ENCODE measurements around the gene CLDN14.

CLDN14 gene

GRCh38 chr21:36428761-36429432 lies 51.0 kb downstream of the CLDN14 start:
- Histone ChIP-seq H3K4me1 (ENCODE audit: control insufficient read depth in 5 of 5, insufficient read depth in 5 of 5, low read length in 5 of 5) (peaks cover 2 to 11% (median 8%) of the 10 kb centered on the region in 5 donors), H3K4me3 (ENCODE audit: low read depth in 1 of 5, low read length in 5 of 5) (no peak overlapping the region), H3K36me3 (ENCODE audit: control insufficient read depth in 5 of 5, insufficient read depth in 5 of 5, low read length in 5 of 5) (no peaks in the 10 kb centered on the region), H3K9ac (ENCODE audit: low read length in 5 of 5) (no peak overlapping the region), H3K27ac (ENCODE audit: low read depth, low read length) (no peak overlapping the region), H3K27me3 (ENCODE audit: control insufficient read depth in 5 of 5, insufficient read depth in 4 of 5, low read length in 5 of 5) (peaks cover 3 to 10% (median 7%) of the 10 kb centered on the region in 5 donors), H3K9me3 (ENCODE audit: control insufficient read depth in 5 of 5, low read length in 5 of 5) (no peaks in the 10 kb centered on the region)

GRCh38 chr21:36427502-36427901 lies 52.4 kb downstream of the CLDN14 start:
- H3K27me3 ChIP-seq (ENCODE audit: control insufficient read depth in 5 of 5, insufficient read depth in 4 of 5, low read length in 5 of 5) = peaks cover 0 to 6% (median 2%) of the 10 kb centered on the region in 5 donors
- no peaks in the 10 kb centered on the region for H3K36me3 ChIP-seq (ENCODE audit: control insufficient read depth in 5 of 5, insufficient read depth in 5 of 5, low read length in 5 of 5)
- H3K9ac ChIP-seq (ENCODE audit: low read length in 5 of 5) = peak overlapping the region in 1 of 5 donors; percentile 21
- H3K27ac ChIP-seq (ENCODE audit: low read depth, low read length) = no peak overlapping the region
- no peaks in the 10 kb centered on the region for H3K9me3 ChIP-seq (ENCODE audit: control insufficient read depth in 5 of 5, low read length in 5 of 5)
- no peak overlapping the region for H3K4me3 ChIP-seq (ENCODE audit: low read depth in 1 of 5, low read length in 5 of 5)
- peaks cover 2 to 11% (median 8%) of the 10 kb centered on the region in 5 donors for H3K4me1 ChIP-seq (ENCODE audit: control insufficient read depth in 5 of 5, insufficient read depth in 5 of 5, low read length in 5 of 5)

- H3K9ac ChIP-seq (ENCODE audit: low read length in 5 of 5) = no peak overlapping the region
- H3K4me3 ChIP-seq (ENCODE audit: low read depth in 1 of 5, low read length in 5 of 5) = no peak overlapping the region
- no peaks in the 10 kb centered on the region for H3K9me3 ChIP-seq (ENCODE audit: control insufficient read depth in 5 of 5, low read length in 5 of 5)
- no peak overlapping the region for H3K27ac ChIP-seq (ENCODE audit: low read depth, low read length)
- peaks cover 0 to 5% (median 0%) of the 10 kb centered on the region in 5 donors for H3K27me3 ChIP-seq (ENCODE audit: control insufficient read depth in 5 of 5, insufficient read depth in 4 of 5, low read length in 5 of 5)
- peaks cover 2 to 10% (median 7%) of the 10 kb centered on the region in 5 donors for H3K4me1 ChIP-seq (ENCODE audit: control insufficient read depth in 5 of 5, insufficient read depth in 5 of 5, low read length in 5 of 5)
- no peaks in the 10 kb centered on the region for H3K36me3 ChIP-seq (ENCODE audit: control insufficient read depth in 5 of 5, insufficient read depth in 5 of 5, low read length in 5 of 5)
These were observed 54.6 kb downstream of the CLDN14 start for GRCh38 chr21:36425286-36425685.

GRCh38 chr21:36424592-36424991 lies 55.3 kb downstream of the CLDN14 start:
- H3K9me3 ChIP-seq (ENCODE audit: control insufficient read depth in 5 of 5, low read length in 5 of 5) = no peaks in the 10 kb centered on the region
- H3K9ac ChIP-seq (ENCODE audit: low read length in 5 of 5) = no peak overlapping the region
- peaks cover 0 to 11% (median 5%) of the 10 kb centered on the region in 5 donors for H3K4me1 ChIP-seq (ENCODE audit: control insufficient read depth in 5 of 5, insufficient read depth in 5 of 5, low read length in 5 of 5)
- H3K27me3 ChIP-seq (ENCODE audit: control insufficient read depth in 5 of 5, insufficient read depth in 4 of 5, low read length in 5 of 5) = peaks cover 0 to 5% (median 0%) of the 10 kb centered on the region in 5 donors
- H3K36me3 ChIP-seq (ENCODE audit: control insufficient read depth in 5 of 5, insufficient read depth in 5 of 5, low read length in 5 of 5) = no peaks in the 10 kb centered on the region
- no peak overlapping the region for H3K27ac ChIP-seq (ENCODE audit: low read depth, low read length)
- H3K4me3 ChIP-seq (ENCODE audit: low read depth in 1 of 5, low read length in 5 of 5) = no peak overlapping the region

- Histone ChIP-seq H3K4me1 (ENCODE audit: control insufficient read depth in 5 of 5, insufficient read depth in 5 of 5, low read length in 5 of 5) (peaks cover 0 to 6% (median 3%) of the 10 kb centered on the region in 5 donors), H3K27me3 (ENCODE audit: control insufficient read depth in 5 of 5, insufficient read depth in 4 of 5, low read length in 5 of 5) (peaks cover 0 to 3% (median 0%) of the 10 kb centered on the region in 5 donors), H3K9me3 (ENCODE audit: control insufficient read depth in 5 of 5, low read length in 5 of 5) (no peaks in the 10 kb centered on the region), H3K9ac (ENCODE audit: low read length in 5 of 5) (no peak overlapping the region), H3K36me3 (ENCODE audit: control insufficient read depth in 5 of 5, insufficient read depth in 5 of 5, low read length in 5 of 5) (no peaks in the 10 kb centered on the region), H3K4me3 (ENCODE audit: low read depth in 1 of 5, low read length in 5 of 5) (no peak overlapping the region), H3K27ac (ENCODE audit: low read depth, low read length) (no peak overlapping the region)
These were observed 56.0 kb downstream of the CLDN14 start for GRCh38 chr21:36423771-36424433.

GRCh38 chr21:36422279-36423098 lies 57.4 kb downstream of the CLDN14 start:
- no peak overlapping the region for H3K4me3 ChIP-seq (ENCODE audit: low read depth in 1 of 5, low read length in 5 of 5)
- peaks cover 0 to 6% (median 3%) of the 10 kb centered on the region in 5 donors for H3K4me1 ChIP-seq (ENCODE audit: control insufficient read depth in 5 of 5, insufficient read depth in 5 of 5, low read length in 5 of 5)
- H3K36me3 ChIP-seq (ENCODE audit: control insufficient read depth in 5 of 5, insufficient read depth in 5 of 5, low read length in 5 of 5) = no peaks in the 10 kb centered on the region
- no peaks in the 10 kb centered on the region for H3K9me3 ChIP-seq (ENCODE audit: control insufficient read depth in 5 of 5, low read length in 5 of 5)
- no peak overlapping the region for H3K9ac ChIP-seq (ENCODE audit: low read length in 5 of 5)
- peaks cover 0 to 3% (median 0%) of the 10 kb centered on the region in 5 donors for H3K27me3 ChIP-seq (ENCODE audit: control insufficient read depth in 5 of 5, insufficient read depth in 4 of 5, low read length in 5 of 5)
- H3K27ac ChIP-seq (ENCODE audit: low read depth, low read length) = no peak overlapping the region

- Histone ChIP-seq H3K4me3 (ENCODE audit: low read depth in 1 of 5, low read length in 5 of 5) (no peak overlapping the region), H3K4me1 (ENCODE audit: control insufficient read depth in 5 of 5, insufficient read depth in 5 of 5, low read length in 5 of 5) (peaks cover 0 to 6% (median 2%) of the 10 kb centered on the region in 5 donors), H3K9me3 (ENCODE audit: control insufficient read depth in 5 of 5, low read length in 5 of 5) (no peaks in the 10 kb centered on the region), H3K9ac (ENCODE audit: low read length in 5 of 5) (no peak overlapping the region), H3K27ac (ENCODE audit: low read depth, low read length) (no peak overlapping the region), H3K36me3 (ENCODE audit: control insufficient read depth in 5 of 5, insufficient read depth in 5 of 5, low read length in 5 of 5) (peaks cover 0 to 5% (median 2%) of the 10 kb centered on the region in 5 donors), H3K27me3 (ENCODE audit: control insufficient read depth in 5 of 5, insufficient read depth in 4 of 5, low read length in 5 of 5) (no peaks in the 10 kb centered on the region)
These were observed 59.2 kb downstream of the CLDN14 start for GRCh38 chr21:36420571-36421339.

GRCh38 chr21:36419996-36420395 lies 59.9 kb downstream of the CLDN14 start:
- peaks cover 0 to 11% (median 3%) of the 10 kb centered on the region in 5 donors for H3K36me3 ChIP-seq (ENCODE audit: control insufficient read depth in 5 of 5, insufficient read depth in 5 of 5, low read length in 5 of 5)
- H3K27ac ChIP-seq (ENCODE audit: low read depth, low read length) = no peak overlapping the region
- peaks cover 0 to 6% (median 2%) of the 10 kb centered on the region in 5 donors for H3K4me1 ChIP-seq (ENCODE audit: control insufficient read depth in 5 of 5, insufficient read depth in 5 of 5, low read length in 5 of 5)
- H3K9me3 ChIP-seq (ENCODE audit: control insufficient read depth in 5 of 5, low read length in 5 of 5) = no peaks in the 10 kb centered on the region
- H3K27me3 ChIP-seq (ENCODE audit: control insufficient read depth in 5 of 5, insufficient read depth in 4 of 5, low read length in 5 of 5) = no peaks in the 10 kb centered on the region
- no peak overlapping the region for H3K9ac ChIP-seq (ENCODE audit: low read length in 5 of 5)
- no peak overlapping the region for H3K4me3 ChIP-seq (ENCODE audit: low read depth in 1 of 5, low read length in 5 of 5)

- no peaks in the 10 kb centered on the region for H3K27me3 ChIP-seq (ENCODE audit: control insufficient read depth in 5 of 5, insufficient read depth in 4 of 5, low read length in 5 of 5)
- H3K4me3 ChIP-seq (ENCODE audit: low read depth in 1 of 5, low read length in 5 of 5) = no peak overlapping the region
- peaks cover 0 to 14% (median 3%) of the 10 kb centered on the region in 5 donors for H3K36me3 ChIP-seq (ENCODE audit: control insufficient read depth in 5 of 5, insufficient read depth in 5 of 5, low read length in 5 of 5)
- peaks cover 0 to 6% (median 2%) of the 10 kb centered on the region in 5 donors for H3K4me1 ChIP-seq (ENCODE audit: control insufficient read depth in 5 of 5, insufficient read depth in 5 of 5, low read length in 5 of 5)
- H3K9me3 ChIP-seq (ENCODE audit: control insufficient read depth in 5 of 5, low read length in 5 of 5) = no peaks in the 10 kb centered on the region
- no peak overlapping the region for H3K27ac ChIP-seq (ENCODE audit: low read depth, low read length)
- no peak overlapping the region for H3K9ac ChIP-seq (ENCODE audit: low read length in 5 of 5)
These were observed 60.7 kb downstream of the CLDN14 start for GRCh38 chr21:36419241-36419640.

All from subcutaneous abdominal adipose tissue (tissue), 5 donors.